DMS 273 treated with DMSO at 0.1 percent for 48 hours (cell line): ENCODE data around the gene TSSC4.

Experiments used
- DNase-seq: peaks from one replicate; lab custom pipeline; 2025; lab: John Stamatoyannopoulos, UW

TSSC4 gene

DNA sequence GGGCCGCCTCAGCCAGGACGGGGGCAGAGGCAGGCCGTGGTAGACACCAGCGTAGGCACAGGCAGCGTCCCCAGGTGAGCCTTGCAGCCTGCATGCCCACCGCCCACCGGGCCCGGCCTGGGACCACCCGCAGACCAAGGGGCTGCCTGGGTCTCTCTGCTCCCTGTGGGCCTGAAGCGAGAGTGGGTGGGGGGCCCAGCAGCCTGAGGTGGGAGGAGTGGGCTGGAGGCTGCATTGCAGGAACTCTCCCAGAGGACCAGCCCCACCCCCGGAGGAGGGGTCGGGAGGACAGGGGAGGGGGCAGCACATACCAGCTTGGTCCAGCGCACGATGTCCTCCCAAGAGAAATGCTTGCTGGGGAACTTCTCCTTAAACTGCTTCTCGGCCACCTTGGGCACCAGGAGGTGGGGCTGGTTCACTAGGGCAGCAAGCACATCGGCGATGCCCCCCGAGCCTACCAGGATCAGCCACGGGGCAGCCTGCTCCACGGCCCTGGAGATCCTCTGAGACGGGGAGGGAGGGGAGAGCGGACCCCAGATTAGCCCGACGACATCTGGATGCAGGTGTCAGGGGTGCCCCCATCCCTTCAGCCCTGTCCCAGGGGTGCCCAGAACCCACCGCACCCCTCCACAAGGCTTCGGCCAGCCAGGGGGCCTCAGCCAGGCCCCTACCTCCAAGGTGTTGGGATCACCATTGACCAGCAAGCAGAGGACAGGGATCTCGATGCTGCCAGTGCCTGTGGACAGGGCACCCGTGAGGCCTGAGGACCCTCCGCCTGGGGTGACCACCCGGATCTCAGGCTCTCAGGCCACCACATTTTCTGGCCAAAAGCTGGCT lies 17.5 kb downstream of the TSSC4 start:
- DNase-seq = no peak

DNA sequence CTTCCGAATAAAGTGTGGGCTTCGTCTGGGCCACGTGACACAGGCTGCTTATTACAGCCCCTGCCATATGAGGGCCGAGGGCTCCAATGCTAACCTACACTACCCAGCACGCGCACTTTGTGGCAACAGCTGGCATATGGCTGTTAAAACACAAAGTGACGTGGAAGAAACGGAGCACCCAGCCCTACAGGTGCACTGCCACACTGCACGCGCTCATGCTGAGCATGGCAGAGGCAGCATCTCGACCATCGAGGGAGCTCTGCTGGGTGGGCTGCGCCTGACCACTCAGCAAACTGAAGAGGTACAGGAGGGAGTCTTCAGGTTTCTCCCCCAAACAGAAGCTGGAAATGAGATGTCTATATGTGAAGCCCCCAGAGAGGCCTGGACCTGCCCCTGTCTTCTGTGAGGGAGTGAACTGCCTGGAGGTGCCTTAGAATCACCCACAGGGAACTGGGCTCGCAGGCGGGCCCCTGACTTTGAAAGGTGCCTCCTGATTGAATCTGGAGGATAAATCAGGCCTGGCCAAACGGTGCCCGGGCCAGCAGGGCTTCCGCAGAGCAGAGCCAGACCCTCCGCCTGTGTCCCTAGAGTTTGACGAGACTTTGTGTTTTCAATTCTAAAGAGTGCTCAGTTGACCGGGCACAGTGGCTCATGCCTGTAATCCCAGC lies 18.3 kb downstream of the TSSC4 start:
- no peak for DNase-seq

DNA sequence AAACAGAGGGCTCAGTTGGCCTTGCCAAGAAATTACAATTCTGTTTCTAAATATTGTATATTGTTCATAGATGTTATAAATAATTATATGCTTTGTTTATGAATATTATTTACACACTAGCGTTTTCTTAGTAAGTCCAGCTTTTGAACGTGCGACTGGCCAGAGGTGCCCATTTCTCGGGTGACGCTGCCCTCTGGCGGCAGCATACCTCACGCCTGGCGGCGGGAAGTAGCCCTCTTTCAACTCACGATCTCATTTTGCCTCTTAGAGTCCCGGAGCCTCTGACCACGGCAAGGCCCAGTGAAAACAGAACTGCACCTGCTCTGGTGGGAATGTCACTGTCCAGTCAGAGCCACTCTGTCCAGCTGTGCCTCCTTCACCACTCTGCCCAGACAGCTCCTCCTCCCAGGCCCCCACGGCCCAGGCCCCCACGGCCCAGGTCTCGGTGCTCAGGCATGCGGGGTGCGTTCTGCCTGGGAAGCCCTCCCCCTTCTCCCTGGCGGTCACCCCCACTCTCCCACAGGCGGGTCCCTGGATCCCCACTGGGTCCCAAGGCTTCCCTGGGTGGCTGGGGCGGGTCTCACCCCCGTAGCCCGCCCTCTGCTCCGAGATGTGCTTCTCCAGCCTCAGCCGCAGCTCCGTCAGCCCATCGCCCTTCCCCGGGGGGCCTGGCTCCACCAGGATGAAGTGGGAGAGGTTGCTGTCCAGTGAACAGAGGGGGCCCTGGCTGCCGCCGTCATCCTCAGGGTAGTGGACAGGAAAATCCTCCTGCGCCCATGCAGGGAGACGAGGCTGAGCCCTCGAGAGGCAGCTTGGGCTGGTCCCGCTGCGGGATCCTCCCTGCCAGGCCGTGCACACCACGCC lies 19.3 kb downstream of the TSSC4 start:
- peak; percentile 7 for DNase-seq

DNA sequence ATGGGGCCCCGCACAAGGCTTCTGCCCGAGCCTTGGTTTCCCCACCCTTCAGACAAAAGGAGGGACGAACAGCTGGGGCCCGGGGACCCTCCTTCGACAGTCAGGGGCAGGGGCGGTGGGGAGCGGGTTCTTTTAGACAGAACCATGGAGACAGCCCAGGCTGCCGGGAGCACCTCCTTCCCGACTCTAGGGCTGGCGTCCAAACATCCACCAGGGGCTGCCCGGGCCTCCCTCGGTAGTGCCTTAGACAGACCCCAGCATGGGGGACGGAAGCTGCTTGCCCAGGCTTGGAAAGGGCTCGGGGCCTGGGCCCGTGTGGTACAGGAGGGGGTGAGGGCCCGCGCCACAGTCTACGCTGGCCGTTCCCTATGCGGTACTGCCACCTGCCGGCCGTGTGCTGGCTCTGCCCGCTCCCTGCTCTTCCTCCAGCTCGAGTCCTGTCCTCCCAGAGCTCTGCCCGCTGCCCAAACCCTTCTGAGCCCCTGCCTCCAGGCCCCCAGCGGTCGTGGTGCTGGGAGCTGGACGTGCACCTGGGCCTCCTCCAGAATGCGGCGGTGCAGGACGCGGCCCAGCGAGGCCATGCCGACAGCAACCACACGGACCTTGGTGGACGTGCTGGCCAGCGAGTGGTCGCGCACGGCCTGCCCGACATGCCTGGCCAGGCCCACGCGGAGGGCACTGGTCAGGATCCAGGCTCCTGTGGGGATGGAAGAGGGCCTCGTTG lies 20.1 kb downstream of the TSSC4 start:
- peak; percentile 9 for DNase-seq

DNA sequence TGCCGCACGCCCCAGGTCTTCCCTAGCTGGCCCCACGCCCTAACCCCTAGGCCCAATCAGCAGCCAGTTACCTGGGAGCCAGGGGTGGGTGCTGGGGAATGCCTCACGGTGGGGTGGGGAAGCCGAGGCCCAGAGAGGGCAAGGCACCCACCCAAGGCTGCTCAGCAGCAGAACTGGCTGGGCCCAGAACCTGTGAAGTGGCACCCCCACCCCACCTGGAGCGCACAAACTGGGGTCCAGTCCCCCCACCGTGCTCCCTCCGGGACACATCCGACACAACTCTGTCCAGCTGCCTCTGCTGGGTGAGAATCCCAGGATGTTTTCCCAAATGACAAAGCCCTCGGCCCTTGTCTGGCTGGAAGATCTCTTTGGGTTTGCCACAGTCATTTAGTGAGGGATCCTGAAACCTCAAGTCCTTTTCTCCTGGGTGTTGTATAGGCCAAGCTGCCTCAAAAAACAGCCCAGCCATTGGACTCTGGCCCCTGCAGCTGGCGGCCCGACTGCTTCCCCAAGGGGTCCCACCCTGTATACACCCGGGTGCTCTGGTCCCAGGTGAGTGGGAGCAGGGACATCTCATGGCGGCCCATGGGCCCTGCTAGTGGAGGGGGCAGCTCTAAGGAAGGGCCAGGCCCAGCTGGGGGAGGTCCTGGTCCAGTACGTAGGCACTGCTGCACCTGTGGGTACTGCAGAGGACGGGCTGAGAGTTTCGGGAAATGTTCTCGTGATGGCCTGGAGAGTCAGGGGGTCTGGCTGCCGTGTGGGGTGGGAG lies 20.9 kb downstream of the TSSC4 start:
- no peak for DNase-seq

DNA sequence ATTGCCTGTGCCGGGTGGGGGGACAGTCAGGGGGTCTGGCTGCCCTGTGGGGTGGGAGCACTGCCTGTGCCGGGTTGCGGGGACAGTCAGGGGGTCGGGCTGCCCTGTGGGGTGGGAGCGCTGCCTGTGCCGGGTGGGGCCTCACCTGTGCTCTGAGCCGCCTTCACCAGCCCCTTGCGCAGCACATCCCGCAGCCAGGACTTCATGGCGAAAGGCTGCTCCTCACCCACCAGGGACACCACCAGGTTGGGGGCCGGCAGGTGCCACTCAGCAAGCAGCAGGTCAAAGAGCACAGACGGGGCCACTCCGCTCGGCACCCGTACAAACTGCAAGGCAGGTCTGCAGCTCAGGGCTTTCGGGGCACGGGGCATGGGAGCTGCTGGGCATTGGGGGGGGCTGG lies 21.4 kb downstream of the TSSC4 start:
- DNase-seq = no peak

DNA sequence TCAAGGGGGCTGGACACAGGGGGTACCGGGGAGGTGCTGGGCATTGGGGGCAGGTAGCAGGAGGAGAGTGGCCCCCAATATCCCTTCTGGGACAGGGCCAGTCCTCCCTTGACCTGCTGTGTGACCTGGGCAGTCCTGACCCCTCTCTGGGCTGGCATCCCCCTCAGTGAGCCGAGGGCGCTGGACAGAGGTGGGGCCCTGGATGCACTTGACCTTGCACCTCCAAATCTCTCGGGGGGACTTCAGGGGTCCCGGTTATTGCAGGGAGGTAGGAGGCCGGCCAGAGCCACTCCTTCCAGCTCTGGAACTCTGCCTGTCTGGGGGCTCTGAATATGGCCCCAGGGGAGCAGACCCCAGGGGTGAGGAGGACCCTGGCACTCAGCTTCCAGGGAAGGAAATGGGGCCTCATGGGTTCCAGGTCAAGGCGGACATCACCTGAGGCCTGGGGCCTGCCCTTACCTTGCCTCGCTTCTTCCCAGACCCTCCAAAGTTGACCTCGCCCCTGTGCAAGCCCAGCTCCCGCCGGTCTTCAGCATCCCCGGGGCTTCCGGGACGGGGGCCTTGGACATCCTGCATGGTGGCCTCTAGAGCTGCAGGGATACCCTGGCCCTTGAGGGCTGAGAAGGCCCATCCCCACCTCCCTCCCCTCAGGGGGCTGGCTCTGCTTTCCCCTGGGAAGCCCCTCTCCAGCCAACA lies 22.1 kb downstream of the TSSC4 start:
- DNase-seq = no peak

DNA sequence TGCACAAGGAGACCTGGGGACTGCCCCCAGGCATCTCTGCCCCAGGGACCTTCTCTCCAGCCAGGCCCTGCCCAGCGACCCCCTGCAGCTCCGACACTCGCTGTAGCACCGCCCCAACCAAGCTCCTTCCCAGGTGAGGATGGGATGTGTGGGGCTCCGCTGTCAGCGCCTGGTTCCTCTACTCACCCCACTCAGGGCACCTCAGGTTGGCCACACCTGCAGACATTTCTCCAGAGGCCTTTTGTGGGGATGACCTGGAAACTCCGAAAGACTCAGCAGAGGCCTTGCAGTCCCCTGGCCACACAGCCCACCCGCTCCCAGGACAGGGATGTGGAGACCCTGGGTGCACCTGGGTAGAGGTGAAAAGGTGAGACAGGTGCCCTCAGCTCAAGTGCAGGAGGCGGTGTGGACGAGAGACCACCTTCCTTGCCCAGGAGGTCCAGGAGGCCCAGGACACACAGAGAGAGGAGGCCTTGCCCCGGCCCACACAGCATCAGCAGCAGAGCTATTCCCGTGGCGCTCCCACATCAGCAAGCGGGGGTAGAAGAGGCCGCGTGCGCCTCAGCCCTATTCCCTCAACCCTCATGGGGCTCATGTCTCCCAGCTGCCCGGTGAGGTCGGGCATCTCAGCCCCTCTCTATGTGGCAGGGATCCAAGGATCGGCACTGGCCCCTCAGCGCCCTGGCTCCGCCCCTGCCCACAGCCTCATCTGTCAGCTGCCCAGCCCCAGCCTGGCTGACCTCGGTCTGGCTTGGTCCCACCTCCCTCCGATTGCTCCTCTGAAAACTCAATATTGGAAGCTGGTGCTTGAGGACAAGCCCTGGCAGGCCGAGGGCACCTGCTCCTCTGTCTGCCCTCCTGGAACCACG lies 22.8 kb downstream of the TSSC4 start:
- no peak for DNase-seq

DNA sequence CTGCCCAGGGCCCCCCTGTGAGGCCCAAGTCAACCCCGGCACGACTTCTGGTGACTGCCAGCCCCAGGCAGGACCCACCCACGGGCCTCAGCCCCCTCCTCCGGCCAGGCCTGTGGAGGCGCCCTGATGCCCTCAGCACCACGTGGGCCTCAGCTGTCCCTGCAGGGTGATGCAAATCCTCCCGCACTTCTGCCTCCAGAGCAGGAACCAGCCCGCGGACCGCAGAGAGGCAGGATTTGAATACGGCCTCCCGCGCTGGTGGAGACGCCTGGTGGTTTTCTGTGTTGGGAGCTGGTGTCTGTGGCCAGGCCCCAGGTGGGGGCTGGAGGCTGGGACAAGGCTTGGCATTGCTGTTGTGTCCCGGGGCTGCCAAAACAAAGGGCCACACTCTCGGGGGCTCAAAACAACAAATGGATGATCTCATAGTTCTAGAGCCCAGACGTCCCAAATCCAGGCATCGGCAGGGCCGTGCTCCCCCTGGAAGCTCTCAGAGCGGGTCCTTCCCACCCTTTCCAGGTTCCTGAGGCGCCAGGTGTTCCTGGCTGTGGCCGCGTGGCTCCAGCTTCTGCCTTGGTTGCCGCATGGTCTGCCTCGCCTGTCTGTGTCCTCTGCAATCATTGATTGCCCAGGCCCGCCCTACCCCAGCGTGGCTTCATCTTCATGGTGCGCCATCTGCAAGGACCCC lies 24.4 kb downstream of the TSSC4 start:
- DNase-seq = no peak

DNA sequence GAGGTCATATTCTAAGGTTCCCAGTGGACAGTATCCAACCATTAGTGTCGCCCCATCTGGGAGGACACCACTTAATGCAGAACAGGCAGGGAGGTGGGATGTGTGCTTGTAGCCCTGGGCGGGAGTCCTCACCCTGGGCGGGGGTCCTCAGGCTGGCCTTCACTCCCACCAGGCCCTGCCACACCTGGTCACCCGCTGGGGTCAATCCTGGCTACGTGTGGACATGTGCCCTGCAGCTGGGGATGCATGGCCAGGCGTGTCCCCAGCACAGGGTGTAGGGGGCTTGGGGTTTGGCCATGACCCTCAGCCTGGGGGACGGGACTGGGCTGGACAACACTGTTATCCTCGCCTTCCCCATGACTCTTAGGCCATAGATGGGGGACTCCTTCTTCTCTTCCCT lies 25.0 kb downstream of the TSSC4 start:
- DNase-seq = no peak

DNA sequence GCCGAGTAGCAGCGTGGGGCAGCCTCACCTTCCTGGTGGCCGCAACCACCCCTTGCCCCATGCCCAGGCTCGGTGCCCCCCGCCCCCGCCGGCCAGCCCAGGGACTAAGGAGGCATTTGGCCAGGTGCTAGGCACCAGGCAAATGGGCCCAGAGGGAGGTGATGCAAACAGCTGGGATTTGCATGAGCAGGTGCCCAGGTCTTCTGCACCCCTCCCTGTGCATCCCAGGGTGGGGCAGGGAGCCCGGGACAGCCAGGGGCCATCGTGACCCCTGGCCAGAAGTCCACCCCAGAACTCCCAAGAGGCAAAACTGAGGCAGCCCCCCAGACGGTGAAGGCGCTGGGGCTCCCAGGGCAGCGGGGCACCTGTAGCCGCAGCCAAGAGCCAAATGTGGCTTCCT lies 25.7 kb downstream of the TSSC4 start:
- DNase-seq = no peak

DNA sequence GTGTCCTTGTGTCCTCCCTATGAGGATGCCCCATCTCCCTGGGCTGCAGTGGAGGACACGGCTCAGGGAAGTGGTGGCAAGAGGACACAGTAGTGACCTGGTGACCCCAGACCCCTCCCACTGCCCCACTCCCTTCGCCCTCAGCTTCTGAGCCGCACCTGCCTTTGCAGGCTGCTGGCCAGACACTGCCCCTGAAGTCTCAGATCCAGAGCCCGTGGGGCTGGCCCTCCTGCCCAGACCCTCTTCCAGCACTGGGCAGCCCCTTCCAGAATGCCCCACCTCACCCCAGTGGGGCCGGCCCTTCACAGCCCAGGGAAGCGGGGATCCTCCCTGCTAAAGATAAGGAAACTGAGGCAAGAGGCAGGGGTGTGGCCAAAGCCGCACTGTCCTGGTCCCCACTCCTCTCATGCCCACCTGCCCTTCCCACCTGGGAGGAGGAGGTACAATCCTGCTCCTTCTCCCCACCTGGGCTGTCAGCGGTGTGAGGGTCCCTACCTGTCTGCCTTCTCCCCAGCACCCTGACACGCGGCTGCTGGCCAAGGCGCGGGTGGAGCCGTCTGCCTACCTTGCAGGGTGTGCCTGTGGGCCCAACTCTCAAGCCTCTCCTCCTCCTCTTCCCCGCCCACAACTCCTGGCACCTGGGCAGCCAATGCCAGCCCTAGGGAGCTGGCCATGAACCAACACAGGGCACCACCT lies 26.4 kb downstream of the TSSC4 start:
- DNase-seq = no peak

DNA sequence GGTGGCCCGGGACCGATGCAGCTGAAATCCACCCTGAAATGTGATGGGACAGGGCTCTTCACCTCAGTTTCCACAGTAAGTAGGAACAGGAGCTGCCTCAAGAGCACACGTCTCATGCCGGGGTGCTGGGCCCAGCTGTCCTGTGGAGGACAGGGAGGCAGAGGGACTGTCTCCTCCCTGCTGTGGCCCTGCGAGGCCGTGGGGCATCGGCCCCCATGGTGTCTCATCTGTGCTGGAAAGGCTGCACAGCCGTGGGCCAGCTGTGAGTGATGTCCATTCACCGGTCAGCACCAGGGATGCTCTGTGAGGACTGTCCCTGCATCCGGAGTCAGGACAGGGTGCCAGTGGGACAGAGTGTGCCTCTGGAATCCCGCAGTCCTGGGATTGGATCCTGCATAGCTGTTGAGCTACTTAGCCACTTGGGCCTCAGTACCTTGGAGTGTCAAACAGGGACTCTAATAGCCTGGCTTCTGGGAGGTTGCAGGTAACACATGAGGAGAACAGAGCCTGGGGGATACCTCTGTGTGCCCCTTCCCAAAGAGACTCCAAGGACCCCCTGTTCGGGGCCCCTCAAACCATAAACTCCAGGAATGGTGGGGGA lies 27.3 kb downstream of the TSSC4 start:
- DNase-seq = no peak

DNA sequence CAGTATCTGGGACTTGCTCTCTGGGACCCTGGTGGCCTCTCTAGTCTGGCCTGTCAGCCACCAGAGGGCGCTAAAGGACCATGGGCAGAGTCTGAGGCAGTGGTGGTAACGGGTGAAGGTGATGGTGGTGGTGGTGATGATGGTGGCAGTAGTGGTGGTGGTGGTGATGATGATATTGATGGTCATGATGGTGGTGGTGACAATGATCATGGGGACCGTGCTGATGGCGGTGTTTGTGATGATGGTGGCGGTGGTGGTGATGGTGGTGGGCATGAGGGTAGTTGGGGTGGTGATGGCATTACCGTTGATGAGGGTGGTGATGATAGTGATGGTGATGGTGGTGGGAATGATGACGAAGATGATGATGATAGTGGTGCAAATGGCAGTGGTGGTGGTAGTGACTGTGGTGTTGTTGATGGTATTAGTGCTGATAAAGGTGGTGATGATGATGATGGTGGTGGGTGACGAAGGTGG lies 27.8 kb downstream of the TSSC4 start:
- no peak for DNase-seq

DNA sequence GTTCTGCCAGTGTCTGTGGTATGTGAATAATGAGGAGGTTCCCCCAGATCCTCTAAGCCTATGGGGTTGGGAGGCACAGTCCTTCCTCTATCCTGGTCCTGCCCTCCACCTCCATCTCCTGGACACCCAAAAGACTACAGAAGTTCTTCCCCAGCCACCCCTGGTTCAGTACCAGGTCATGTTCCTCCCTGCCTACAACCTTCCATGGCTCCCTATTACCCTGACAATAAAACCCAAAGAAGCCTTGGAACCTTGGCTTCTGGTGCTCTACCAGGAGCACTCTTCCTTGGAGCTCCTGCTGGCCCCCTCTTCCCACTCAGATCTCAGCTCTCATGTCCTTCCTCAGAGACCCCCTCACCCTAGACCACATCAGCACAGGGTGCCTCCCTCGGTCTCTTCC lies 30.8 kb downstream of the TSSC4 start:
- no peak for DNase-seq

DNA sequence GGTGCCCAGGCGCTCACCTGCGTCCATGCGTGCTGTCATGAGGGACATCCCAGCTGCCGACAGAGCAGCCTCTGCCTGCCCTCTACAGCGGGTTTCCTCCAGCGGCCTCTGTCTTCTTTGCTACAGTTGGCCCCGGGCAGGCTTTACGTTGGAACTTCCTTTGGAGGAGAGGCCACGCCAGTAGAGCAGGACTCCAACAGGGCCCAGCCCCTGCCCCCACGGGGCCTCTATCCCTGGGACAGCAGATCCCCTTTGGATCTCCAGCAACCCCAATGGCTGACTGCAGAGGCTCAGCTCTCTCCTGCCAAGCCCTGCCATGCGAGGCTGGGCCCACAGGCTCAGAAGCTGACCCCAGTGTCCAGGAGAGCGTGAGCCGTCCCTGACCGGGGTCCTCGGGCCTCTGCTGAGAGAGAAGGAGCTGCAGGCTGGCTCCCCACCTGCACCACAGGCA lies 31.6 kb downstream of the TSSC4 start:
- DNase-seq = no peak

DNA sequence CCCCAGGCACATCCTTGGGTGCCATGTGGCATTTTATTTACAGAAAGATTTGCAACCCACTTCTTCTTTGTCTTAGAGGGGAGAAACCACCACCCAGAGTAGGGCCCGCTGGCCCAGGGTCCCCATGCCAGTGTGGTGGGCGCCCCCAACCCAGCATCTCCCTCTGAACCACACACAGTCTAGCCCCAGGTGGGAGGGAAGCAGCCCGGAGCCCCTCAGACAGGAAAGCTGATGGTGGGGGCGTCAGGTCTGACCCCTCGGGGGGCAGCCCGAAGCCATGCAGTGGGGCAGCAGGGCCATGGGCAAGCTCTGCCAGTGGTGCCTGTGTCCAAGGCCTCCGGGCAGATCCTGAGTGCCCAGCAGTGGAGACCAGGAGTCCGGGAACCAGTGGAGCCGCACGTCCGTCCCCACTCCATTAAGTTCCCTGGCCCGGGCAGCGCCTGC lies 32.1 kb downstream of the TSSC4 start:
- no peak for DNase-seq
